HEK293T (cell line): ENCODE measurements around the gene DDX41.

Experiments used
- CTCF ChIA-PET: fragments of 350-600 bp; formaldehyde crosslinking; extraction: SDS; loops from one replicate; lab custom pipeline; 2021; ENCODE audit warnings: antibody characterized with exemption, inconsistent platforms; lab: Yijun Ruan, JAX
- POLR2A ChIA-PET: fragments of 350-600 bp; formaldehyde crosslinking; extraction: SDS; loops from one replicate; lab custom pipeline; 2020; ENCODE audit warnings: antibody characterized with exemption, inconsistent platforms; lab: Yijun Ruan, JAX
- DNase-seq: peaks from one replicate; pipeline ENCODE4 v3.0.0; 2012; ENCODE audit warnings: mixed read lengths; ENCODE audit errors: extremely low spot score
- ARNT ChIP-seq: fragments of 450-650 bp; IDR thresholded peaks from 2 replicates; pipeline ENCODE4 v1.6.1; 2017; ENCODE audit warnings: mild to moderate bottlenecking
- BHLHE40 ChIP-seq: fragments of 450-650 bp; IDR thresholded peaks from 2 replicates; pipeline ENCODE4 v1.6.1; 2016; ENCODE audit warnings: mild to moderate bottlenecking, moderate library complexity, borderline replicate concordance
- CTBP1 ChIP-seq: fragments of 450-650 bp; IDR thresholded peaks from 2 replicates; pipeline ENCODE4 v1.6.1; 2016; ENCODE audit warnings: borderline replicate concordance
- ELF4 ChIP-seq: fragments of 450-650 bp; IDR thresholded peaks from 2 replicates; pipeline ENCODE4 v1.6.1; 2017; ENCODE audit warnings: antibody characterized with exemption
- FOXA1 ChIP-seq: fragments of 450-650 bp; IDR thresholded peaks from 2 replicates; pipeline ENCODE4 v1.6.1; 2016; ENCODE audit warnings: mild to moderate bottlenecking
- FOXK2 ChIP-seq: fragments of 450-650 bp; IDR thresholded peaks from 2 replicates; pipeline ENCODE4 v1.6.1; 2016; ENCODE audit warnings: mild to moderate bottlenecking
- FOXM1 ChIP-seq: fragments of 450-650 bp; IDR thresholded peaks from 2 replicates; pipeline ENCODE4 v1.6.1; 2017; ENCODE audit warnings: mild to moderate bottlenecking, borderline replicate concordance
- HDGF ChIP-seq: fragments of 450-650 bp; IDR thresholded peaks from 2 replicates; pipeline ENCODE4 v1.6.1; 2017; ENCODE audit warnings: antibody characterized with exemption, borderline replicate concordance
- L3MBTL2 ChIP-seq: fragments of 450-650 bp; conservative IDR thresholded peaks from 2 replicates; pipeline ENCODE4 v1.6.1; 2016; ENCODE audit warnings: mild to moderate bottlenecking
- LEF1 ChIP-seq: fragments of 450-650 bp; IDR thresholded peaks from 2 replicates; pipeline ENCODE4 v1.6.1; 2017; ENCODE audit warnings: mild to moderate bottlenecking, borderline replicate concordance
- NFRKB ChIP-seq: fragments of 450-650 bp; IDR thresholded peaks from 2 replicates; pipeline ENCODE4 v1.6.1; 2016; ENCODE audit warnings: mild to moderate bottlenecking, moderate library complexity
- SP1 ChIP-seq: fragments of 450-650 bp; IDR thresholded peaks from 2 replicates; pipeline ENCODE4 v1.6.1; 2017
- SUZ12 ChIP-seq: fragments of 450-650 bp; IDR thresholded peaks from 2 replicates; pipeline ENCODE4 v1.6.1; 2016; ENCODE audit warnings: mild to moderate bottlenecking
- TARDBP ChIP-seq: fragments of 450-650 bp; IDR thresholded peaks from 2 replicates; pipeline ENCODE4 v1.6.1; 2016
- ZNF384 ChIP-seq: fragments of 450-650 bp; IDR thresholded peaks from 2 replicates; pipeline ENCODE4 v1.6.1; 2016
- TF ChIP-seq, protein P1 (sequence below): fragments of 450-650 bp; IDR thresholded peaks from 2 replicates; pipeline ENCODE4 v1.6.1; 2016

The DDX41 gene

DNA sequence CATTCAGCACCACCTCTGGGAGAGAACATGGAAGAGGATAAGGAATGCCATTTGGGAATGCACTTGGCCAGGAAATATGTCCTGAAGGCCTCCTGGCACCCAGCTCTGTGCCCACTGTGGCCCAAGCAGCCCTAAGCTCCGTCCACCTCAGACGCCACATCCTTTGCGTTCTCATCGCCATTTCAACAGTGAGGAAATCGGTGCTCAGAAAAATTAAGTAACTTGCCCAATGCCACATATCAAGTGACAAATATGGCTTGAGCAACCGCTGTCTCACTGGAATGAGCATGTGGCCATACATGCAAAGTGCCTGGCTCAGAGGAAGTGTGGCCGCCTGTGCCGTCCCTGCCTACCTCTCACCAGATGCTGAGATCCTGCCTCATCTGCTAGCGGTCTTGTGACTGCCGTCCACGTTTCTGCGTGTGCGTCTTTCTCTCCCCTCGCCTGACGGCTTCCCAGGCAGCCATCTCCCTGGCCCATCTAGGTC is 6.2 kb downstream of the DDX41 start:
- DNase-seq, result no peak
- TF ChIP-seq SP1 (no peak), TARDBP (no peak), SUZ12 (no peak), CTBP1 (no peak), LEF1 (no peak), NFRKB (no peak), ARNT (no peak), L3MBTL2 (no peak), HDGF (no peak), FOXK2 (no peak), BHLHE40 (no peak), FOXM1 (no peak), ZNF384 (no peak)
- TF ChIP-seq, protein P1, sequence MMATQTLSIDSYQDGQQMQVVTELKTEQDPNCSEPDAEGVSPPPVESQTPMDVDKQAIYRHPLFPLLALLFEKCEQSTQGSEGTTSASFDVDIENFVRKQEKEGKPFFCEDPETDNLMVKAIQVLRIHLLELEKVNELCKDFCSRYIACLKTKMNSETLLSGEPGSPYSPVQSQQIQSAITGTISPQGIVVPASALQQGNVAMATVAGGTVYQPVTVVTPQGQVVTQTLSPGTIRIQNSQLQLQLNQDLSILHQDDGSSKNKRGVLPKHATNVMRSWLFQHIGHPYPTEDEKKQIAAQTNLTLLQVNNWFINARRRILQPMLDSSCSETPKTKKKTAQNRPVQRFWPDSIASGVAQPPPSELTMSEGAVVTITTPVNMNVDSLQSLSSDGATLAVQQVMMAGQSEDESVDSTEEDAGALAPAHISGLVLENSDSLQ, result no peak
- CTCF ChIA-PET, result interaction anchor here (1.5 kb wide), 2 partner anchors 9 to 53 kb away, joined by 3 to 5 read pairs; no protein-coding TSS in a partner anchor
- POLR2A ChIA-PET, result interaction anchor here (1.0 kb wide), 1 partner anchor 13 kb away, joined by 5 read pairs; the partner anchor contains the start of gene PDLIM7

DNA sequence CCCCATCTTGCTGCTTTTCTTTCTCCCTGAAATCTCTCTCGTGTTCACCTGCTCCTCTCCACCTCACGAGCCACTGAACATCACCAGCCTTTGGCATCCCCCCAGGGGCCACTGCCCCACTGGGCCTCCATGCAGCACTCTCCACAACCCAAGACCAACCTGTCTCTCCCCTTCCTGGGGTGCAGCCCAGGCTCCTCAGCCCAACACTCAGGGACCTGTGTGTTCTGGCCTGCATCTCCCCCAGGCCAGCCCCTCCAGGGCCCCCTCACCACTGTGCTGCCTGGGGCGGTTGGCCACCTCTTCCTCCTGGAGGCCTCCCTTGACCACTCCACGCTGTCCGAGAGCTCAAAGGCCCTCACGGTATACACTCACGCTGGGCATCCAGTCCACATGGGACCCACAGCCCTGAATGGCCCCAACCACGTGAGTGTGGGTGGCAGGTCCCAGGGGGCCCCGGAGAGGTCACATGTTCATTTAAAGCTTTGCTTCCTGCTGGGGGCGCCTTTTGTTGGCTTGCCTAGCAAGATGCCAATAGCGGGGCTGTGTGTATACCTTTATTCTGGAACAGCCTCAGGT is 6.7 kb downstream of the DDX41 start:
- CTCF ChIA-PET, result no interaction called here
- no peak for DNase-seq
- POLR2A ChIA-PET, result interaction anchor here (1.2 kb wide), 1 partner anchor 12 kb away, joined by 3 read pairs; no protein-coding TSS in a partner anchor
- no peak for TF ChIP-seq TARDBP
- TF ChIP-seq FOXM1, result no peak
- no peak for TF ChIP-seq FOXK2
- TF ChIP-seq CTBP1, result no peak
- TF ChIP-seq BHLHE40, result no peak
- TF ChIP-seq FOXA1, result no peak
- no peak for TF ChIP-seq NFRKB
- TF ChIP-seq HDGF, result no peak

DNA sequence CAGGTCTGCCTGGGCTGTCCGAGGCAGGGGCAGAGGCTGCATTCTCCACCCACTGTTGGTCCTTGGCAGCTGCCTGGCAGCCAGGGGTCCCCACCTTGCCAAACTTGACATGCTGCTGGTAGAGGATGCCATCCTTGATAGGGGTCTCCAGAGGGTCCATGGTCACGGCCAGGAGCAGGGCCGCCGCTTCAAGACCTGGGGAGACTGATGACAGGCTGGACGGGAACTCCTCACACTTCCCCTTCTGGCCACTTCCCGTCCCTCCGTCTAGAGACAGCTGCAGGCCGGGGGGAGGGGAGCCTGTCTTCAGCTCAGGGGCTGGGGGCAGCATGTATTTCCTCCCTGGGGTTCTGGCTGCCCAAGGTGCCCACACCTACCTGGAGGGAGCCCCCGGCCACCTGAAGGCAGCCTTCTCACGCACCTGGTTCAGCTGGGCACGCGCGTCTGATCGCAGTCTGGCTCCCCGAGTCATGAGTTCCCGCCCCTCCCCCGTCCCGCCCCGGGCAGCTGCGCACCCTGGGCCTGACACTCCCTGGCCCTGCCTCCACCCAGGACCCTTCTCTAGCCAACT is 7.3 kb downstream of the DDX41 start, which contains the start of gene DOK3:
DOK3 (minus strand) TSS at position 446 of the 571 bp plus-strand sequence; CDS start at position 160, 286 bp downstream.
- ChIA-PET POLR2A (interaction anchor here (0.6 to 1.2 kb wide), 2 partner anchors 12 to 16 kb away, joined by 3 read pairs; no protein-coding TSS in a partner anchor), CTCF (interaction anchor here (0.7 to 1.8 kb wide), 2 partner anchors 9 to 119 kb away, joined by 3 read pairs; no protein-coding TSS in a partner anchor)
- DNase-seq, result no peak
- no peak for TF ChIP-seq FOXA1
- TF ChIP-seq BHLHE40, result no peak

DNA sequence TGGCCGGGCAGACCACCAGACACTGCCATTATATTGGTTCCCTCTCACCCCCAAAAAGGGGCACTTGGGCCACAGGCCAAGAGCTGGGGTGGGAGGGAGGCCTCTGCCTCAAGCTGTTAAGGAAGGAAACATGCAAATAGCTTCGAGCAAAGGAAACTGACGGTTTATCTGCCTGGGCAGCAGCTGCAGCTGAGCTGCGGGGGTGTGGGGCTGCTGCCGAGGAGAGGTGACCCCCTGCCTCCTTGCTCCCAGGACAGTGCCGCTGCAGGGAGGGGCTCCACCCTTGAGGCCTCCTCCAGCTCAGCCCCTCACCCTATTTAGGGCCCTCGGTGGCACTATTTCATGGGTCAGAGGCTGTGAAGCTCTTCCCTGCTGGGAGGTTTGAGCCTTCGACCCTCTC is 7.9 kb downstream of the DDX41 start:
- POLR2A ChIA-PET, result interaction anchor here (0.6 to 1.6 kb wide), 3 partner anchors 9 to 16 kb away, joined by 3 read pairs; no protein-coding TSS in a partner anchor
- TF ChIP-seq SUZ12 (no peak), ARNT (no peak), ZNF384 (no peak), NFRKB (no peak), BHLHE40 (no peak), FOXM1 (no peak), HDGF (no peak), SP1 (no peak), FOXA1 (no peak), CTBP1 (no peak), FOXK2 (no peak), ELF4 (no peak)
- TF ChIP-seq, protein P1, result no peak
- no peak for DNase-seq
- CTCF ChIA-PET, result interaction anchor here (0.7 to 1.8 kb wide), 2 partner anchors 10 to 118 kb away, joined by 3 read pairs; no protein-coding TSS in a partner anchor

DNA sequence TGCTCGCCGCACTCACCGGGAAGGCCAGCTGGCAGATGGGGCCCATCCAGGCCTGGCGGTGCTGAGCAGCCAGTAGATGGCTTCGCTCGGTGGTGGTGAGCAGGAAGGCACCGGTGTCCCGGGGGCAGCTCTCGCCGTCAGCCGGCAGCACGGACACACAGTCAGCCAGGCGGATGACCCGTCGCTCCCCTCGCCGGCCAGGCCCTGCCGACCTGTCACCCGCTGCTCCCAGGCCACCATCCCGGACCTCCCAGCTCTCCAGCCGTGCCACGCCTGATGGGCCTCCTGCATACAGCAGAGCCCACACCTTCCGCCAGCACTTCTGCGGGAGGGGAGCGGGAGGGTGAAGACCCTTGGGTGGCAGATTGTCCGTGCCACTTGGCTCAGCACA is 8.5 kb downstream of the DDX41 start:
- CTCF ChIA-PET, result interaction anchor here (0.6 to 1.8 kb wide), 3 partner anchors 11 to 117 kb away, joined by 3 to 4 read pairs (median 3); partner anchors contain the start of gene PDLIM7
- POLR2A ChIA-PET, result interaction anchor here (1.6 kb wide), 1 partner anchor 9 kb away, joined by 3 read pairs; no protein-coding TSS in a partner anchor
- no peak for TF ChIP-seq ELF4
- TF ChIP-seq SP1, result no peak
- TF ChIP-seq L3MBTL2, result no peak
- TF ChIP-seq FOXA1, result no peak
- no peak for TF ChIP-seq NFRKB
- TF ChIP-seq CTBP1, result no peak
- TF ChIP-seq TARDBP, result no peak

DNA sequence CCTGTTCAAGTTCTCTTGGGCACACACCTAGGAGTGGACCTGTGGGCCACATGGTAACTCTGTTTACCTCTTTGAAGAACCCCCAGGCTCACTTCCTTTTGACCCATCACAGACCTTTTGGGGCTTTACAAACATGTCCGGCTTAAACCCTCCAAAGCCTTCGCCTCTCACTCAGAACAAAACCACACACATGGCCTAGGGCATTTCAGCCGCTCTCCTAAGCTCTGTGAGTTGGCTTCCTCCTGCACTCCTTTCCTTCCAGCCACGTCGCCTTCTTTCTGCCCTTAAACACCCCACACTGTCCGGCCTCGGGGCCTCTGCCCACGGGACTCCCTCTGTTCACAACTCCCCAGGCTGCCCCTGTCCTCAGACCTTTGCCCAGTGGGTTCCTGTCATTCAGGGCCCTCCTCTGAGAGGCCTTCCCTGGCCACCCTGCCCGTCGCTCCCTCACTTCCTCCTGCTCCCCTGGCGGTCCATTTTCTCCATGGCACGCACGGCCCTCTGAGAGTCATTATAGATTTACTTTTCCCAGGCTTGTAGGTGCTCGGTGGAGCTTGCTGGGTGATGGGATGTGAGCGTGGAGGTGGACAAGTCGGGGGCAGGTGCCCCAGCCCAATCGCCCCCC is 9.1 kb downstream of the DDX41 start:
- TF ChIP-seq ELF4 (no peak), SP1 (no peak), ARNT (no peak), BHLHE40 (no peak), NFRKB (no peak)
- TF ChIP-seq, protein P1, result no peak
- ChIA-PET POLR2A (interaction anchor here (1.6 to 1.8 kb wide), 2 partner anchors 8 to 10 kb away, joined by 3 to 8 read pairs; no protein-coding TSS in a partner anchor), CTCF (interaction anchor here (0.6 to 1.8 kb wide), 3 partner anchors 10 to 117 kb away, joined by 3 to 4 read pairs (median 3); partner anchors contain the start of gene PDLIM7)
- DNase-seq, result no peak

More for the DNA sequence above, 8.5 kb downstream of the DDX41 start:
- no peak for DNase-seq
